Caco-2 (cell line): ENCODE results near the gene DEFB125. TPM values are rescaled to one million over a fixed set of nuclear protein-coding genes. Genes with fewer than 3 reads are reported as not detected.

Experiments
- BruUV-seq: library from RNA; stranded (reverse); fragments of 400-500 nt; replicated peaks from 2 replicates; lab custom pipeline; 2021; lab: Mats Ljungman, UMichigan
- CTCF ChIA-PET: fragments of 300-600 bp; sonication (Branson Sonifier 250); formaldehyde crosslinking; loops from one replicate; lab custom pipeline; 2022; ENCODE audit warnings: antibody characterized with exemption; lab: Charles Lee
- POLR2A ChIA-PET: fragments of 300-600 bp; sonication (Branson Sonifier 250); formaldehyde crosslinking; loops from one replicate; lab custom pipeline; 2022; ENCODE audit warnings: antibody characterized with exemption; lab: Charles Lee
- DNase-seq, 2 experiments: peaks; one replicate each; pipeline versions ENCODE4 v3.0.0 to v3.0.0-alpha.2; 2020 to 2022
- H3K27me3 ChIP-seq: replicated peaks from 2 replicates; pipeline ENCODE4 v1.6.0; 2011; ENCODE audit warnings: low read length; ENCODE audit not compliant: control insufficient read depth, insufficient read depth
- H3K36me3 ChIP-seq: 2 replicates; pipeline ENCODE4 v1.5.1; 2011; ENCODE audit warnings: low read length; ENCODE audit not compliant: control insufficient read depth, insufficient read depth
- H3K4me1 ChIP-seq: fragments of 250-450 bp; sonication (Bioruptor Pico); 2 replicates; pipeline ENCODE4 v1.5.1; 2020; ENCODE audit warnings: mild to moderate bottlenecking
- H3K4me3 ChIP-seq: 2 replicates; pipeline ENCODE4 v1.5.1; 2011; ENCODE audit warnings: low read depth, mild to moderate bottlenecking, control low read depth, low read length
- H3K9me3 ChIP-seq: fragments of 250-450 bp; sonication (Bioruptor Pico); 2 replicates; pipeline ENCODE4 v1.5.1; 2020; ENCODE audit warnings: mild to moderate bottlenecking, moderate library complexity
- H3K27ac Mint-ChIP-seq: one replicate; pipeline ENCODE4 v1.8.0; 2022; ENCODE audit warnings: mixed read lengths; ENCODE audit not compliant: unreplicated experiment
- H3K27me3 Mint-ChIP-seq: one replicate; pipeline ENCODE4 v1.8.0; 2022; ENCODE audit warnings: mixed read lengths; ENCODE audit not compliant: insufficient read depth, unreplicated experiment
- H3K36me3 Mint-ChIP-seq: one replicate; pipeline ENCODE4 v1.8.0; 2022; ENCODE audit warnings: mild to moderate bottlenecking, mixed read lengths; ENCODE audit not compliant: insufficient read depth, unreplicated experiment
- H3K4me1 Mint-ChIP-seq: one replicate; pipeline ENCODE4 v1.8.0; 2022; ENCODE audit warnings: low read depth, mixed read lengths; ENCODE audit not compliant: unreplicated experiment
- H3K4me3 Mint-ChIP-seq: one replicate; pipeline ENCODE4 v1.8.0; 2022; ENCODE audit warnings: mild to moderate bottlenecking, moderate library complexity, mixed read lengths; ENCODE audit not compliant: unreplicated experiment
- H3K9me3 Mint-ChIP-seq: one replicate; pipeline ENCODE4 v1.8.0; 2022; ENCODE audit warnings: mixed read lengths; ENCODE audit not compliant: unreplicated experiment
- intact Hi-C: fragments of 100-400 bp; cut with micrococcal nuclease; formaldehyde crosslinking; loops from one replicate; pipeline ENCODE4 v1.10.0; 2022; ENCODE audit not compliant: unreplicated experiment
- total RNA-seq: library from RNA; stranded (reverse); gene quantifications from 2 replicates; pipeline ENCODE4 v1.2.3, GENCODE V29; 2022
- TF ChIP-seq, protein P1 (sequence below), 2 experiments: fragments of 200-600 bp in 1 of 2; IDR thresholded peaks; 1 replicate in 1 of 2; 2 replicates in 1 of 2; pipeline versions ENCODE4 v1.5.1 to v1.8.0; 2011 to 2022; ENCODE audit warnings: antibody characterized with exemption in 1 of 2, control low read depth in 1 of 2, inconsistent platforms in 1 of 2, low read depth in 1 of 2, low read length in 1 of 2, mild to moderate bottlenecking in 1 of 2, moderate library complexity in 1 of 2; ENCODE audit not compliant: insufficient read depth in 1 of 2, severe bottlenecking in 1 of 2, unreplicated experiment in 1 of 2

The DEFB125 gene
- total RNA-seq, 1 experiment from 2014 or later = not detected

DNA sequence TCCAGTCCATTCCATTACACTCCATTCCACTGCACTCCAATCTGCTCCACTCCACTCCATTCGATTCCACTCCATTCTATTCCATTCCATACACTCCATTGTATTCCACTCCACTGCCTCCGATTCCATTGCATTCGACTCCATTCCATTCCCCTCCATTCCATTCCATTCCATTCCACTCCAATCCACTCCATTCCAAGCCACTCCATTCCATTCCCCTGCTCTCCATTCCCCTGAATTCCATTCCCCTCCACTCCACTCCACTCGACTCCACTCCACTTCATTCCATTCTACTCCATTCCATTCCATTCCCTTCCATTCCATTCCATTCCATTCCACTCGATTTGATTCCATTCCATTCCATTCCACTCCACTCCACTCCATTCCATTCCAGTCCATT, 25.7 kb upstream of the DEFB125 start:
- H3K4me1 Mint-ChIP-seq = no peaks in the 10 kb centered on the region
- intact Hi-C loops = no loop called here
- no peak for DNase-seq
- Histone ChIP-seq H3K27me3 (no peaks in the 10 kb centered on the region), H3K4me1 (no peaks in the 10 kb centered on the region), H3K9me3 (no peaks in the 10 kb centered on the region; the same call in 1 of the 2 replicates), H3K4me3 (no peak overlapping the region), H3K36me3 (no peaks in the 10 kb centered on the region)
- TF ChIP-seq, protein P1, sequence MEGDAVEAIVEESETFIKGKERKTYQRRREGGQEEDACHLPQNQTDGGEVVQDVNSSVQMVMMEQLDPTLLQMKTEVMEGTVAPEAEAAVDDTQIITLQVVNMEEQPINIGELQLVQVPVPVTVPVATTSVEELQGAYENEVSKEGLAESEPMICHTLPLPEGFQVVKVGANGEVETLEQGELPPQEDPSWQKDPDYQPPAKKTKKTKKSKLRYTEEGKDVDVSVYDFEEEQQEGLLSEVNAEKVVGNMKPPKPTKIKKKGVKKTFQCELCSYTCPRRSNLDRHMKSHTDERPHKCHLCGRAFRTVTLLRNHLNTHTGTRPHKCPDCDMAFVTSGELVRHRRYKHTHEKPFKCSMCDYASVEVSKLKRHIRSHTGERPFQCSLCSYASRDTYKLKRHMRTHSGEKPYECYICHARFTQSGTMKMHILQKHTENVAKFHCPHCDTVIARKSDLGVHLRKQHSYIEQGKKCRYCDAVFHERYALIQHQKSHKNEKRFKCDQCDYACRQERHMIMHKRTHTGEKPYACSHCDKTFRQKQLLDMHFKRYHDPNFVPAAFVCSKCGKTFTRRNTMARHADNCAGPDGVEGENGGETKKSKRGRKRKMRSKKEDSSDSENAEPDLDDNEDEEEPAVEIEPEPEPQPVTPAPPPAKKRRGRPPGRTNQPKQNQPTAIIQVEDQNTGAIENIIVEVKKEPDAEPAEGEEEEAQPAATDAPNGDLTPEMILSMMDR (IDR thresholded peaks at IDR 0.05; ENCODE audit: insufficient read depth in 1 of 2, low read depth in 1 of 2, low read length in 1 of 2, severe bottlenecking in 1 of 2, unreplicated experiment in 1 of 2) = no peak
- no peaks in the 10 kb centered on the region for H3K9me3 Mint-ChIP-seq
- BruUV-seq = no TSS peak
- CTCF ChIA-PET = no interaction called here
- no peaks in the 10 kb centered on the region for H3K36me3 Mint-ChIP-seq
- POLR2A ChIA-PET = no interaction called here
- H3K27ac Mint-ChIP-seq = no peak overlapping the region
- H3K4me3 Mint-ChIP-seq = no peak overlapping the region
- no peaks in the 10 kb centered on the region for H3K27me3 Mint-ChIP-seq

DNA sequence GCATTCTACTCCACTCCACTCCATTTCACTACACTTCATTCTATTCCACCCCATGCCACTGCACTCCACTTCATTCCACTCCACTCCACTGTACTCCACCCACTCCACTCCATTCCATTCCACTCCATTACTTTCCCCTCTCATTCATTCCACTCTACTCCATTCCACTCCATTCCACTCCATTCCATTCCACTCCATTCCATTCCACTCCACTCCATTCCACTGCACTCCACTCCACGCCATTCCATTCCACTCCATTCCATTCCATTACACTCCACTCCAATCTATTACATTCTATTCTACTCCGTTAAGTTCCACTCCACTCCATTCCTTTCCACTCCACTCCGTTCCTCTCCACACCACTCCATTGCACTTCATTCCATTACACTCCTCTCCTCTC, 25.0 kb upstream of the DEFB125 start:
- no peak overlapping the region for H3K4me3 ChIP-seq
- H3K27me3 Mint-ChIP-seq = no peaks in the 10 kb centered on the region
- intact Hi-C loops = no loop called here
- H3K9me3 Mint-ChIP-seq = no peaks in the 10 kb centered on the region
- no TSS peak for BruUV-seq
- ChIA-PET CTCF (no interaction called here), POLR2A (no interaction called here)
- H3K4me1 ChIP-seq = no peaks in the 10 kb centered on the region
- no peaks in the 10 kb centered on the region for H3K4me1 Mint-ChIP-seq
- no peak for DNase-seq
- H3K4me3 Mint-ChIP-seq = no peak overlapping the region
- no peaks in the 10 kb centered on the region for H3K27me3 ChIP-seq
- H3K9me3 ChIP-seq = no peaks in the 10 kb centered on the region; the same call in 1 of the 2 replicates
- no peaks in the 10 kb centered on the region for H3K36me3 Mint-ChIP-seq
- TF ChIP-seq, protein P1 (IDR thresholded peaks at IDR 0.05; ENCODE audit: insufficient read depth in 1 of 2, low read depth in 1 of 2, low read length in 1 of 2, severe bottlenecking in 1 of 2, unreplicated experiment in 1 of 2) = no peak
- no peaks in the 10 kb centered on the region for H3K36me3 ChIP-seq
- no peak overlapping the region for H3K27ac Mint-ChIP-seq

DNA sequence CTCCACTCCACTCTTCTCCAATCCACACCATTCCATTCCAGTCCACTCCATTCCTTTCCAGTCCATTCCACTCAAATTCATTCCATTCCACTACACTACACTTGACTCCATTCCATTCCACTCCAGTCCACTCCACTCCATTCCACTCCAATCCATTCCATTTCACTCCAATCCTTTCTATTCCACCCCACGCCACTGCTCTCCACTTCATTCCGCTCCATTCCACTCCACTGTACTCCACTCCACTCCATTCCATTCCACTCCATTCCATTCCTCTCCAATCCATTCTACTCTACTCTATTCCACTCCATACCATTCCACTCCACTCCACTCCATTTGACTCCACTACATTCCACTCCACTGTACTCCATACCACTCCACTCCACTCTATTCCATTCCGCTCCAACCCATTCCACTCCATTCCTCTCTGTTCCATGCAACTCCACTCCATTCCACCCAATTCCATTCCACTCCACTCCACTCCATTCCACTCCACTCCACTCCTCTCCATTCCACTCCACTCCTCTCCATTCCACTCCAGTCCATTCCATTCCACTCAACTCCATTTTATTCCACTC, 23.4 kb upstream of the DEFB125 start:
- no peaks in the 10 kb centered on the region for H3K36me3 Mint-ChIP-seq
- no peak overlapping the region for H3K4me3 ChIP-seq
- H3K9me3 Mint-ChIP-seq = no peaks in the 10 kb centered on the region
- H3K27ac Mint-ChIP-seq = no peak overlapping the region
- ChIA-PET POLR2A (no interaction called here), CTCF (no interaction called here)
- no peaks in the 10 kb centered on the region for H3K27me3 ChIP-seq
- H3K9me3 ChIP-seq = no peaks in the 10 kb centered on the region; the same call in 1 of the 2 replicates
- H3K36me3 ChIP-seq = no peaks in the 10 kb centered on the region
- TF ChIP-seq, protein P1 (IDR thresholded peaks at IDR 0.05; ENCODE audit: insufficient read depth in 1 of 2, low read depth in 1 of 2, low read length in 1 of 2, severe bottlenecking in 1 of 2, unreplicated experiment in 1 of 2) = no peak
- no peak for DNase-seq
- no peaks in the 10 kb centered on the region for H3K4me1 ChIP-seq
- H3K4me3 Mint-ChIP-seq = no peak overlapping the region
- no peaks in the 10 kb centered on the region for H3K4me1 Mint-ChIP-seq
- H3K27me3 Mint-ChIP-seq = peaks cover 2% of the 10 kb centered on the region
- BruUV-seq = no TSS peak
- intact Hi-C loops = no loop called here
